ENCODE data around the gene ABCC4. TPM values are rescaled to one million over a fixed set of nuclear protein-coding genes. Genes with fewer than 3 reads are reported as not detected.

ABCC4 gene
- total and polyA plus RNA-seq, 2 of the 13 experiments (the other 11 are each of a cell fraction or from before 2014, with no cell fraction given) = 4.2 to 11.3 TPM

GRCh38 chr13:95180513-95181245 is 120.6 kb downstream of the ABCC4 start (continued):
- TF ChIP-seq, protein P1, sequence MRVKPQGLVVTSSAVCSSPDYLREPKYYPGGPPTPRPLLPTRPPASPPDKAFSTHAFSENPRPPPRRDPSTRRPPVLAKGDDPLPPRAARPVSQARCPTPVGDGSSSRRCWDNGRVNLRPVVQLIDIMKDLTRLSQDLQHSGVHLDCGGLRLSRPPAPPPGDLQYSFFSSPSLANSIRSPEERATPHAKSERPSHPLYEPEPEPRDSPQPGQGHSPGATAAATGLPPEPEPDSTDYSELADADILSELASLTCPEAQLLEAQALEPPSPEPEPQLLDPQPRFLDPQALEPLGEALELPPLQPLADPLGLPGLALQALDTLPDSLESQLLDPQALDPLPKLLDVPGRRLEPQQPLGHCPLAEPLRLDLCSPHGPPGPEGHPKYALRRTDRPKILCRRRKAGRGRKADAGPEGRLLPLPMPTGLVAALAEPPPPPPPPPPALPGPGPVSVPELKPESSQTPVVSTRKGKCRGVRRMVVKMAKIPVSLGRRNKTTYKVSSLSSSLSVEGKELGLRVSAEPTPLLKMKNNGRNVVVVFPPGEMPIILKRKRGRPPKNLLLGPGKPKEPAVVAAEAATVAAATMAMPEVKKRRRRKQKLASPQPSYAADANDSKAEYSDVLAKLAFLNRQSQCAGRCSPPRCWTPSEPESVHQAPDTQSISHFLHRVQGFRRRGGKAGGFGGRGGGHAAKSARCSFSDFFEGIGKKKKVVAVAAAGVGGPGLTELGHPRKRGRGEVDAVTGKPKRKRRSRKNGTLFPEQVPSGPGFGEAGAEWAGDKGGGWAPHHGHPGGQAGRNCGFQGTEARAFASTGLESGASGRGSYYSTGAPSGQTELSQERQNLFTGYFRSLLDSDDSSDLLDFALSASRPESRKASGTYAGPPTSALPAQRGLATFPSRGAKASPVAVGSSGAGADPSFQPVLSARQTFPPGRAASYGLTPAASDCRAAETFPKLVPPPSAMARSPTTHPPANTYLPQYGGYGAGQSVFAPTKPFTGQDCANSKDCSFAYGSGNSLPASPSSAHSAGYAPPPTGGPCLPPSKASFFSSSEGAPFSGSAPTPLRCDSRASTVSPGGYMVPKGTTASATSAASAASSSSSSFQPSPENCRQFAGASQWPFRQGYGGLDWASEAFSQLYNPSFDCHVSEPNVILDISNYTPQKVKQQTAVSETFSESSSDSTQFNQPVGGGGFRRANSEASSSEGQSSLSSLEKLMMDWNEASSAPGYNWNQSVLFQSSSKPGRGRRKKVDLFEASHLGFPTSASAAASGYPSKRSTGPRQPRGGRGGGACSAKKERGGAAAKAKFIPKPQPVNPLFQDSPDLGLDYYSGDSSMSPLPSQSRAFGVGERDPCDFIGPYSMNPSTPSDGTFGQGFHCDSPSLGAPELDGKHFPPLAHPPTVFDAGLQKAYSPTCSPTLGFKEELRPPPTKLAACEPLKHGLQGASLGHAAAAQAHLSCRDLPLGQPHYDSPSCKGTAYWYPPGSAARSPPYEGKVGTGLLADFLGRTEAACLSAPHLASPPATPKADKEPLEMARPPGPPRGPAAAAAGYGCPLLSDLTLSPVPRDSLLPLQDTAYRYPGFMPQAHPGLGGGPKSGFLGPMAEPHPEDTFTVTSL (CRISPR knock-in tag; IDR thresholded peaks at IDR 0.05; ENCODE audit: borderline replicate concordance) = peak; percentile 69
- TF ChIP-seq ZNF331 (CRISPR knock-in tag; IDR thresholded peaks at IDR 0.05) (peak; percentile 51; the same call in 1 of the 2 replicates), ASH2L (IDR thresholded peaks at IDR 0.05; ENCODE audit: insufficient read length, low read depth, low read length) (peak; percentile 72), ZNF234 (CRISPR knock-in tag; conservative IDR thresholded peaks at IDR 0.05) (no peak), ZKSCAN8 (CRISPR knock-in tag; IDR thresholded peaks at IDR 0.05; ENCODE audit: borderline replicate concordance) (peak; percentile 61; the same call in 1 of the 2 replicates), GATAD2A (CRISPR knock-in tag; IDR thresholded peaks at IDR 0.05) (peak; percentile 76), FOXO1 (CRISPR knock-in tag; IDR thresholded peaks at IDR 0.05) (peak; percentile 57; the same call in 1 of the 2 replicates), ATM (IDR thresholded peaks at IDR 0.05; ENCODE audit: borderline replicate concordance) (no peak), SALL1 (CRISPR knock-in tag; IDR thresholded peaks at IDR 0.05) (peak; percentile 37; the same call in 1 of the 2 replicates), SOX6 (IDR thresholded peaks at IDR 0.05) (no peak), SOX6 (CRISPR knock-in tag; IDR thresholded peaks at IDR 0.05) (peak; percentile 70), FOXA1 (IDR thresholded peaks at IDR 0.05) (no peak), FOXA1 (CRISPR knock-in tag; IDR thresholded peaks at IDR 0.05) (peak; percentile 85)
- TF ChIP-seq, protein P2, sequence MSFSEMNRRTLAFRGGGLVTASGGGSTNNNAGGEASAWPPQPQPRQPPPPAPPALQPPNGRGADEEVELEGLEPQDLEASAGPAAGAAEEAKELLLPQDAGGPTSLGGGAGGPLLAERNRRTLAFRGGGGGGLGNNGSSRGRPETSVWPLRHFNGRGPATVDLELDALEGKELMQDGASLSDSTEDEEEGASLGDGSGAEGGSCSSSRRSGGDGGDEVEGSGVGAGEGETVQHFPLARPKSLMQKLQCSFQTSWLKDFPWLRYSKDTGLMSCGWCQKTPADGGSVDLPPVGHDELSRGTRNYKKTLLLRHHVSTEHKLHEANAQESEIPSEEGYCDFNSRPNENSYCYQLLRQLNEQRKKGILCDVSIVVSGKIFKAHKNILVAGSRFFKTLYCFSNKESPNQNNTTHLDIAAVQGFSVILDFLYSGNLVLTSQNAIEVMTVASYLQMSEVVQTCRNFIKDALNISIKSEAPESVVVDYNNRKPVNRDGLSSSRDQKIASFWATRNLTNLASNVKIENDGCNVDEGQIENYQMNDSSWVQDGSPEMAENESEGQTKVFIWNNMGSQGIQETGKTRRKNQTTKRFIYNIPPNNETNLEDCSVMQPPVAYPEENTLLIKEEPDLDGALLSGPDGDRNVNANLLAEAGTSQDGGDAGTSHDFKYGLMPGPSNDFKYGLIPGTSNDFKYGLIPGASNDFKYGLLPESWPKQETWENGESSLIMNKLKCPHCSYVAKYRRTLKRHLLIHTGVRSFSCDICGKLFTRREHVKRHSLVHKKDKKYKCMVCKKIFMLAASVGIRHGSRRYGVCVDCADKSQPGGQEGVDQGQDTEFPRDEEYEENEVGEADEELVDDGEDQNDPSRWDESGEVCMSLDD (CRISPR knock-in tag; IDR thresholded peaks at IDR 0.05; ENCODE audit: borderline replicate concordance) = no peak
- TF ChIP-seq, protein P3, sequence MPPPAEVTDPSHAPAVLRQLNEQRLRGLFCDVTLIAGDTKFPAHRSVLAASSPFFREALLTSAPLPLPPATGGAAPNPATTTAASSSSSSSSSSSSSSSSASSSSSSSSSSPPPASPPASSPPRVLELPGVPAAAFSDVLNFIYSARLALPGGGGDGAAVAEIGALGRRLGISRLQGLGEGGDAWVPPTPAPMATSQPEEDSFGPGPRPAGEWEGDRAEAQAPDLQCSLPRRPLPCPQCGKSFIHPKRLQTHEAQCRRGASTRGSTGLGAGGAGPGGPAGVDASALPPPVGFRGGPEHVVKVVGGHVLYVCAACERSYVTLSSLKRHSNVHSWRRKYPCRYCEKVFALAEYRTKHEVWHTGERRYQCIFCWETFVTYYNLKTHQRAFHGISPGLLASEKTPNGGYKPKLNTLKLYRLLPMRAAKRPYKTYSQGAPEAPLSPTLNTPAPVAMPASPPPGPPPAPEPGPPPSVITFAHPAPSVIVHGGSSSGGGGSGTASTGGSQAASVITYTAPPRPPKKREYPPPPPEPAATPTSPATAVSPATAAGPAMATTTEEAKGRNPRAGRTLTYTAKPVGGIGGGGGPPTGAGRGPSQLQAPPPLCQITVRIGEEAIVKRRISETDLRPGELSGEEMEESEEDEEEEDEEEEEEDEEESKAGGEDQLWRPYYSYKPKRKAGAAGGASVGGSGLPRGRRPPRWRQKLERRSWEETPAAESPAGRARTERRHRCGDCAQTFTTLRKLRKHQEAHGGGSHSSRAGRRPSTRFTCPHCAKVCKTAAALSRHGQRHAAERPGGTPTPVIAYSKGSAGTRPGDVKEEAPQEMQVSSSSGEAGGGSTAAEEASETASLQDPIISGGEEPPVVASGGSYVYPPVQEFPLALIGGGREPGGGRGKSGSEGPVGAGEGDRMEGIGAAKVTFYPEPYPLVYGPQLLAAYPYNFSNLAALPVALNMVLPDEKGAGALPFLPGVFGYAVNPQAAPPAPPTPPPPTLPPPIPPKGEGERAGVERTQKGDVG (CRISPR knock-in tag; IDR thresholded peaks at IDR 0.05; ENCODE audit: borderline replicate concordance) = no peak
- TF ChIP-seq, protein P4, sequence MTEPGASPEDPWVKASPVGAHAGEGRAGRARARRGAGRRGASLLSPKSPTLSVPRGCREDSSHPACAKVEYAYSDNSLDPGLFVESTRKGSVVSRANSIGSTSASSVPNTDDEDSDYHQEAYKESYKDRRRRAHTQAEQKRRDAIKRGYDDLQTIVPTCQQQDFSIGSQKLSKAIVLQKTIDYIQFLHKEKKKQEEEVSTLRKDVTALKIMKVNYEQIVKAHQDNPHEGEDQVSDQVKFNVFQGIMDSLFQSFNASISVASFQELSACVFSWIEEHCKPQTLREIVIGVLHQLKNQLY (CRISPR knock-in tag; IDR thresholded peaks at IDR 0.05) = 0 out of 2 replicates have a peak, but pooled peaks have one; percentile 14

Measured in HepG2 (cell line).